ENCODE data around the gene APOC3.

APOC3 gene

DNA sequence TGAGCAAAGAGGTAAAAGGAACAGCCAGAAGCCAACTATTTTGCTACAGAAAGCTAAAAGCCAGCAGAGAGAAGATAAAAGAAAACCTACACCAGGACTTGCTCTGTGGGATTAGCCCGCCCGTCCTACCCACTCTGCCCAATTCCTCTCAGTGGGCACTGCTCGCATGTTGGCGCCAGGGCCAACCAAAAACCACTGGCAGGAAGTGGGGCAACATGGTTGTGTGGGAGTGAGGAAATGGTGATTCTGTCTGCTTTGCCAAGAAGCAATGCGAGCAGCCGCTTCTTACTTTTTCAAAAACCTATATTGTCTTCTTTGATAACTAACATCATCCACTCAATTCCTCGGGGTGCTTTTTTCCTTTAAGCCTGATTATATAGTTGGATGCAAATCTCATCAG is 21.9 kb downstream of the APOC3 start:
- H3K4me3 ChIP-seq (ENCODE audit: low read length) = no peak overlapping the region
- DNase-seq (ENCODE audit: low read depth) = no peak
- TF ChIP-seq, protein P1, sequence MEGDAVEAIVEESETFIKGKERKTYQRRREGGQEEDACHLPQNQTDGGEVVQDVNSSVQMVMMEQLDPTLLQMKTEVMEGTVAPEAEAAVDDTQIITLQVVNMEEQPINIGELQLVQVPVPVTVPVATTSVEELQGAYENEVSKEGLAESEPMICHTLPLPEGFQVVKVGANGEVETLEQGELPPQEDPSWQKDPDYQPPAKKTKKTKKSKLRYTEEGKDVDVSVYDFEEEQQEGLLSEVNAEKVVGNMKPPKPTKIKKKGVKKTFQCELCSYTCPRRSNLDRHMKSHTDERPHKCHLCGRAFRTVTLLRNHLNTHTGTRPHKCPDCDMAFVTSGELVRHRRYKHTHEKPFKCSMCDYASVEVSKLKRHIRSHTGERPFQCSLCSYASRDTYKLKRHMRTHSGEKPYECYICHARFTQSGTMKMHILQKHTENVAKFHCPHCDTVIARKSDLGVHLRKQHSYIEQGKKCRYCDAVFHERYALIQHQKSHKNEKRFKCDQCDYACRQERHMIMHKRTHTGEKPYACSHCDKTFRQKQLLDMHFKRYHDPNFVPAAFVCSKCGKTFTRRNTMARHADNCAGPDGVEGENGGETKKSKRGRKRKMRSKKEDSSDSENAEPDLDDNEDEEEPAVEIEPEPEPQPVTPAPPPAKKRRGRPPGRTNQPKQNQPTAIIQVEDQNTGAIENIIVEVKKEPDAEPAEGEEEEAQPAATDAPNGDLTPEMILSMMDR (IDR thresholded peaks at IDR 0.05; ENCODE audit: insufficient read depth, low read depth, low read length, missing control alignments) = no peak

DNA sequence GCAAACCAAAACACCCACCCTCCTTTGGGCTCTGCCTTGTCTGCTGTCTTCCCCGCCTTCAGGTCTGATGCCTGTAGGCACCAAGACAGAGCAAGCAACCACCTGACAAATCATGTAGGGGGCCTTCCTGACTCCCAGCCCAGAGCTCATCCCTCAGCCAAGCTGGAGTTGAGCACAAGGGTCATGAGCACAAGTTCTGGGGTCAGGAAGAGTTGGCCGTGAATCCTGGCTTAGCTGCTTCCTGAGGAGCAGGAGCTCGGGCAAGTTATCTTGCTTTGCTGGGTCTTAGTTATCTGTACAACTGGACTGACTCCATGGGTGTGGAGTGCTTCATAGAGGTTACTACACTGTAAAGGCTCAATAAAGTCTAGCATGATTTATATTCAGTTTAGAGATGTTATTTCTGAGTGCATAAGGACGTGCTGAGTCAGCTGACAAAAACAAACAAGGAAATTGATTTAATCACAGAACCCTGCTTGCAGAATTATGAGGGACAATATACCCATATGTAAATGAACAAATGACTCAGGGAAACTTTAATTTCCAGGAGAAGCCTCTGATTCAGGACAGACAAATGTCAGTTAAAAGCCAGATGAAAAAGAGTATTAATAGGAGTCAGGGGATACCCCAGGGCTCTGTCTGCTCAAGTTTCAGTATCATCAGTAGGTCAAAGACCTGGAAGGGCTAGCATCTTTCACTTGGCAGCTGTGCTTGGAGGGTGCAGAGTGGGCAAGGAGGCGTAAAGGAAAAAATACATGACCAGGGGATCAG is 22.7 kb downstream of the APOC3 start:
- TF ChIP-seq, protein P1 (IDR thresholded peaks at IDR 0.05; ENCODE audit: insufficient read depth, low read depth, low read length, missing control alignments) = no peak
- peak; percentile 64 for DNase-seq (ENCODE audit: low read depth)
- H3K4me3 ChIP-seq (ENCODE audit: low read length) = no peak overlapping the region

DNA sequence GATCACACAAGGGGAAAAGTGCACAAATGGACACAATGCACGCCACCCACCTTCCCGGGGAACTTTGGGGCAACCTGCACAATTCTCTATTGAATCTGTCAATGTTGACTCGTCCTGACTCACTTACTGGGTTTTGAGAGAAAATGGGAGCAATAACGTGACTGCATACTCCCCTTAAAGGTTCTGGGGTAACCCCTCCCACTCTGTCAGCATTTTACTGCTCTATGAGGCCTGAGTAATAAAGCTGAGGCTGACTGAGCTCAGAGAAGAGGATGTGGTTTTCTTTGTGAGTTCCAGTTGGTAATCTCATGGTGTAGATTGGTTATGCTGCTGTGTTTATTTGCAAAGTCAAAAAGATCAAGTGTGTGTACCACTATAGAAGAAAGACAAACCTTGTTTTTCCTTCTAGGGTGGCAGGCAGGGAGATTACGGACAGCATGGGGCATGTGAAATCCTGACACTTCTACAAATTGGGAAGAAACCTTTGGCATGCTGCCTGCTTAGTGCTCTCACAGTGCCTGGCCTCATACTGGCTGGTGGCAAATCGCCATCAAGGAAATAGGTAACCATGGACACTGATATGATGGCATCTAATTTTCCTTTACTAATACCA is 23.9 kb downstream of the APOC3 start:
- no peak overlapping the region for H3K4me3 ChIP-seq (ENCODE audit: low read length)
- TF ChIP-seq, protein P1 (IDR thresholded peaks at IDR 0.05; ENCODE audit: insufficient read depth, low read depth, low read length, missing control alignments) = no peak
- peak; percentile 87 for DNase-seq (ENCODE audit: low read depth)

DNA sequence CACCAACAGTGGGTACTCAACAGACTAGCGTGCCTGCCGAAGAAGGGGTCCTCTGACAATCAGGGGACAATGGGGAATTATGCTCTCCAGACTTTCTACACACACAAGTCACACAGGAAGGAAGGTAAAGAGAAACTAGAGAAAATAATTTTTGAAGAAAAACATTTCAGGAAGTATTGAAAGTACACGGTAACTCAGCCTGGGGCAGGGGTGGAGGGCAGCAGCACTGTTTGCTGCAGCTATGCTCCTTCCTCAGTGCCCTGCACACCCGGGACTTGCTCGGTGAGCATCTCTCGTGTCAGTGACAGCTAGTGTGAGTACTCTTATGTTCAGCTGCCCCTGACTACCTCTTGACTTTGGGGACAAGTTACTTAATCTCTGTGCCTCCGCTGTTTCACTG is 25.7 kb downstream of the APOC3 start:
- TF ChIP-seq, protein P1 (IDR thresholded peaks at IDR 0.05; ENCODE audit: insufficient read depth, low read depth, low read length, missing control alignments) = no peak
- no peak for DNase-seq (ENCODE audit: low read depth)
- H3K4me3 ChIP-seq (ENCODE audit: low read length) = no peak overlapping the region

DNA sequence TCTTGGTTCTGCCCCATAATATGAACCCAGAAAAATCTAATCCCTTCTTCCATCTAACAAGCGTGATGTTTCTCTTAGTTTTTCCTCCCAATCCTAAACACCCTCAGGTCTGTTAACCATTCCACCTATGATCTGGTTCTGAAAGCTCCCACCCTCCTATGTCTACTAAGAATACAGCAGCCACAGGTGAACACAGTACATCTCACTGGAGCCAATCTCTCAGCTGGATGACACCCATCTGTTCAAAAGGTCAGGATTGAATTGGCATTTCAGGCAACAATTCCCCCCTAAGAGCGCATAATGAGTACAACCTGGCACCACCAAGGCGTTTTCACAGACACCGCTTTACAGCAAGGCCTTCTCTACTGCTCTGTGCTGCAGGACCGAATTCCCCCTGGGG is 26.7 kb downstream of the APOC3 start:
- TF ChIP-seq, protein P1 (IDR thresholded peaks at IDR 0.05; ENCODE audit: insufficient read depth, low read depth, low read length, missing control alignments) = no peak
- no peak overlapping the region for H3K4me3 ChIP-seq (ENCODE audit: low read length)
- no peak for DNase-seq (ENCODE audit: low read depth)

DNA sequence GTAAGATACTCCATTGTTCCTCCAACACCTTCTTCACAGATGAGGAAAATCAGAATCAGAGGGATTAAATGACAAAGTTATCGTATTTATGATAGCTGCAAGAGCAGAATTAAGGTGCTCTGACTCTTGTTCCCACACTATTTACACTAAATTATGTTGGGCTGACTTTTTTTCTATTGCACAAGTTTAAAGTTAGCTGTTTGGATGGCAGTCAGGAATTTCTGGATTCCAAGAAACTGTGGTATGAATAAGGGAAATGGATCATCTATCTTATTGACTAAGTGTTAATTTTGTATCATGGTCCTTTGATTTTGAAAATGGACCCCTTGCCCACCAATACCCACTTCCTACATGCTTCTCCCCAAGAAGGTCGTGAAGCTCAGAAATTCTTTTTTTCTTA is 27.6 kb downstream of the APOC3 start:
- TF ChIP-seq, protein P1 (IDR thresholded peaks at IDR 0.05; ENCODE audit: insufficient read depth, low read depth, low read length, missing control alignments) = no peak
- no peak for DNase-seq (ENCODE audit: low read depth)
- H3K4me3 ChIP-seq (ENCODE audit: low read length) = no peak overlapping the region

All from epithelial cell of esophagus (primary cell).